Small intestine (tissue), 7 donors: ENCODE results near the gene MYO18A. TPM values are rescaled to one million over a fixed set of nuclear protein-coding genes. Genes with fewer than 3 reads are reported as not detected.
"Not testable (repeated sequence)": the region's sequence is repeated elsewhere in the genome, so short reads cannot be mapped to it uniquely, and the experiment has no call there.

Experiments used
- DNase-seq, 2 donors: peaks; one replicate each; pipeline versions ENCODE4 v3.0.0 to v3.0.0-alpha.2; 2013
- FAIRE-seq: peaks from 2 replicates; lab custom pipeline; 2012; peaks lifted over from hg19 to GRCh38; lab: Jason Lieb, UNC
- H3K27ac ChIP-seq, 3 donors: one replicate each; pipeline ENCODE4 v1.5.1; 2013; ENCODE audit warnings: low read length in 2 of 3, mild to moderate bottlenecking in 2 of 3, control low read depth in 1 of 3, inconsistent platforms in 1 of 3, low read depth in 1 of 3, moderate library complexity in 1 of 3
- H3K27me3 ChIP-seq, 3 donors: one replicate each; pipeline ENCODE4 v1.6.1; 2013; ENCODE audit warnings: low read length in 3 of 3, inconsistent platforms in 1 of 3; ENCODE audit not compliant: control insufficient read depth in 3 of 3, insufficient read depth in 3 of 3
- H3K36me3 ChIP-seq, 3 donors: one replicate each; pipeline ENCODE4 v1.6.1; 2013; ENCODE audit warnings: low read length in 3 of 3, inconsistent platforms in 1 of 3, low read depth in 1 of 3, mild to moderate bottlenecking in 1 of 3, moderate library complexity in 1 of 3; ENCODE audit not compliant: control insufficient read depth in 3 of 3, insufficient read depth in 2 of 3
- H3K4me1 ChIP-seq, 3 donors: one replicate each; pipeline ENCODE4 v1.6.1; 2013; ENCODE audit warnings: low read length in 2 of 3, inconsistent platforms in 1 of 3, low read depth in 1 of 3, mild to moderate bottlenecking in 1 of 3, moderate library complexity in 1 of 3; ENCODE audit not compliant: control insufficient read depth in 3 of 3, insufficient read depth in 2 of 3
- H3K4me3 ChIP-seq, 3 donors: one replicate each; pipeline ENCODE4 v1.5.1; 2013; ENCODE audit warnings: low read length in 3 of 3, control low read depth in 1 of 3, inconsistent platforms in 1 of 3, low read depth in 1 of 3, mild to moderate bottlenecking in 1 of 3, moderate library complexity in 1 of 3
- H3K9me3 ChIP-seq, 2 donors: one replicate each; pipeline ENCODE4 v1.6.1; 2013; ENCODE audit warnings: low read depth in 1 of 2, low read length in 1 of 2; ENCODE audit not compliant: control insufficient read depth in 2 of 2, insufficient read depth in 1 of 2
- WGBS, 3 donors: extraction: QIAGEN DNeasy Blood & Tissue Kit; methylation state at CpG; one replicate each; pipeline ENCODE4 v1.1.7; 2013; 5-methylcytosine and 5-hydroxymethylcytosine counted together
- polyA plus RNA-seq, 4 donors: library from polyadenylated mRNA; stranded (reverse) in 3 of 4; unstranded in 1 of 4; fragments of 200-250 nt in 3 of 4; fragments of 120-200 nt in 1 of 4; gene quantifications; one replicate each; pipeline versions ENCODE4 v1.2.1 to v1.2.3, GENCODE V29; 2013
- donor health status: healthy with polysubstance abuse.
- donor health status: control.
- donor health status: control.
- donor health status: Bipolar disorder and iron deficiency.
- donor health status: healthy.

Gene MYO18A
- polyA plus RNA-seq, 4 donors, result 42.9 to 66.9 (median 55.4) TPM

DNA sequence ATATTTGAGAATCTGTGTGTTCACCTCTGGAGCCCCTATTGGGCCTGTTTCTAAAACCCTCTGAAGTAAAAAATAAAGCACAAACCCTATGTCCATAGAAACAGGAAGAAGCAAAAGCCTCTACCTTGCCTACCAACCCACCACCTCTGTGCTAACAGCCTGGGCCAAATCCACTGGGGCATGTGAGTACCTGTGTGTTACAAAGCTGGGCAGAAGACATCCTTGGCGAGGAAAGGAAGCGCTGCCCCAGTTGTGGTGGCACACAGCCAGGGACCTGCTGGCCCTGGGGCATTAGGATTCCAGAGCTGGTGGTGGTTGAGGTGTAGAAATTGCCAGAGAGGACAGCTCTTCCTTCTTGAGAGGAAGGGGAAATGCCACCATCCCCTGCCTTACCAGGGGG is 30.0 kb downstream of the MYO18A start:
- Histone ChIP-seq H3K27ac (peak overlapping the region in 2 of 3 donors; percentile 14 to 45), H3K4me1 (peaks cover 9 to 33% (median 15%) of the 10 kb centered on the region in 3 donors), H3K9me3 (no peaks in the 10 kb centered on the region), H3K36me3 (peaks cover 0 to 26% (median 0%) of the 10 kb centered on the region in 3 donors), H3K4me3 (no peak overlapping the region), H3K27me3 (no peaks in the 10 kb centered on the region)
- FAIRE-seq (no peak), DNase-seq (no peak)
- WGBS, 3 donors, result 84 to 94% (median 85%) methylated on average over 2 of the region's 2 CpGs

DNA sequence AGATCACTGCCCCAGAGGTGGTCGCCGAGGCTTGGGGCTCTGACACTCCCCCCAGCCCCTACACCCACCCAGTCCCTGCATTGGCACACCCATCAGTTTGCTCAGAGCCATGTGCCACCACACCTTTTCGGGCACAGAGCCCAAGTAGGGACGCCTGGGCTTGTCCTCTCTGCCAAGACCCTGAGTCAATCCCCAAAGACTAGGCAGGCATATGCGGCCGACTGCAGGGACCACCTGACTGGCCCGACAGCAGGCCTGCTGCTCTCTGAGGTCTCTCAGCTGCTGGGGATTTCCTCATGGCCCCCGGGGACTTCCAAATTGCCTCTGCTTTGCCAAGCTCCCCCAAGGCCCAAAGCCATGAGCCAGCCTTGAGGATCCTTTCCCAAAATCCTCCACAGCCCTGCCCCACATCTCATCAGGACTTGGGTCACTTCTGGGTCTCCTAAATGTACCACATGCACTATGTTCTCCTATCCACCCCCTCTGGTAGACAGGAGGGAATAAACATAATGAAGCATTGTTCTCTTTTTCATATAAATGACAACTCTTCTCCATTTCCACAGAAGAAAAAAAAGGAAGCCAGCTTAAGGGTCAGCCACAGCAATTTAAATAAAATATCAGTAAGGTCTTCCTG is 30.6 kb downstream of the MYO18A start:
- WGBS, 3 donors, result 30 to 41% (median 36%) methylated on average over 6 to 8 of the region's 8 CpGs
- Histone ChIP-seq H3K27ac (peak overlapping the region in 1 of 3 donors; percentile 71), H3K36me3 (peaks cover 0 to 23% (median 0%) of the 10 kb centered on the region in 3 donors), H3K4me1 (peaks cover 7 to 27% (median 9%) of the 10 kb centered on the region in 3 donors), H3K4me3 (peak overlapping the region in 2 of 3 donors; percentile 54 to 58), H3K9me3 (no peaks in the 10 kb centered on the region), H3K27me3 (no peaks in the 10 kb centered on the region)
- FAIRE-seq, result no peak
- no peak for DNase-seq

DNA sequence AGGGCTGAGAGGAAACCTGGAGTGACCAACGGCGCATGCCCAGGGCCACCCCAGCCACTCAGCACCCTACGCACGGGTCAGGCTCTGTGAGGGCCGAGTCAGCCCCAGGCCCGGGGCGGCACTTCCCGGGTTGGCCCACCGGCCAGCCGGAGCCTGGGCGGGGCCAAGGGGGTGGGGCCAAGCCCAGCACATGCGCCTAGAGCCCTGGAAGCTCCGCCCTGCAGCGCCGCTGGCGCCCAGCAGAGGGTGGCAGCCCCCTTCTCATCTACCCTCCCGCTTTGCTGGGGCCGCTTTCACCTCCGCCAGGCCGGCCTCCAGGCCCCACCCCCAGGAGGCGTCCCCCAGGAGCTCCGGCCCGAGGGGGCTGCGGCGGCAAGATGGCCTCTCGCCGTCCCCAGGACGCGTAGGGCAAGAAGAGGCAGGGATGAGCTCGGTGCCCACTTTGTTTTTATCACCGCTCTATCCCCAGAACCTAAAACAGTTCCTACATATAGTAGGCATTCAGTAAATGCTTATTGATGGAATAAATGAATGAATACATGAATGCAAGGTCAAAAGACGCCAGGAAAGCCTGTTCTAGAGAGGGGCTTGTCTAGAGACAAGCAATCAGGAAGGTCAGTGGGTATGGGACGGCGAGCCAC is 31.3 kb downstream of the MYO18A start:
- H3K4me1 ChIP-seq, result peaks cover 2 to 20% (median 6%) of the 10 kb centered on the region in 3 donors
- WGBS, 3 donors, result 4 to 6% (median 5%) methylated on average over 28 to 34 of the region's 34 CpGs
- no peak for FAIRE-seq

GRCh38 chr17:29148257-29148789 is 31.9 kb downstream of the MYO18A start:
- Histone ChIP-seq H3K27me3 (no peaks in the 10 kb centered on the region), H3K4me1 (peaks cover 2 to 14% (median 6%) of the 10 kb centered on the region in 3 donors), H3K9me3 (no peaks in the 10 kb centered on the region), H3K27ac (peak overlapping the region; percentile 56 to 85 (median 79)), H3K36me3 (peaks cover 0 to 12% (median 0%) of the 10 kb centered on the region in 3 donors), H3K4me3 (peak overlapping the region in 2 of 3 donors; percentile 54 to 58)
- FAIRE-seq (no peak), DNase-seq (no peak)
- 24 to 35% (median 30%) methylated on average over 5 of the region's 5 CpGs for WGBS, 3 donors

More for the DNA sequence above, 31.3 kb downstream of the MYO18A start:
- DNase-seq, result peak; percentile 87 to 97
- Histone ChIP-seq H3K36me3 (peaks cover 0 to 17% (median 0%) of the 10 kb centered on the region in 3 donors), H3K9me3 (no peaks in the 10 kb centered on the region), H3K4me3 (peak overlapping the region in 2 of 3 donors; percentile 54 to 58), H3K27me3 (no peaks in the 10 kb centered on the region), H3K27ac (peak overlapping the region; percentile 56 to 85 (median 79))

DNA sequence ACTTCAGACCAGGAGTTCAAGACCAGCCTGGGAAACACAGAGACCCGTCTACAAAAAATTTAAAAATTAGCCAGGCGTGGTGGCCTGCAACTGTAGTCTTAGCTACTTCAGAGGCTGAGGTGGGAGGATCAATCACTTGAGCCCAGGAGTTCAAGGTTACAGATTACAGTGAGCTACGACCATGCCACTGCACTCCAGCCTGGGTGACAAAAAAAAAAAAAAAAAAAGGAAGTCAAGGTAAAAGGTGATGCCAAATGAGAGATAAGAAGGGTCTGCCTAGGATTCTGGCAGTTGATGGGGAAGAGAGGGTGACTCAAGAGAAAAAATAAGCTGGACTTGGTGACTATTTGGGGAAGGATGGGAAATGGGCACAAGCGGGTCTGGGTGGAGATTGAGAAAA is 32.5 kb downstream of the MYO18A start:
- WGBS, 3 donors, result 63 to 80% (median 67%) methylated on average over 4 of the region's 4 CpGs
- H3K27ac ChIP-seq, result no peak overlapping the region
- H3K4me1 ChIP-seq, result peaks cover 2 to 13% (median 6%) of the 10 kb centered on the region in 3 donors
- H3K9me3 ChIP-seq, result no peaks in the 10 kb centered on the region
- DNase-seq (no peak), FAIRE-seq (no peak)
- no peaks in the 10 kb centered on the region for H3K27me3 ChIP-seq
- H3K4me3 ChIP-seq, result no peak overlapping the region
- H3K36me3 ChIP-seq, result peaks cover 0 to 11% (median 0%) of the 10 kb centered on the region in 3 donors

DNA sequence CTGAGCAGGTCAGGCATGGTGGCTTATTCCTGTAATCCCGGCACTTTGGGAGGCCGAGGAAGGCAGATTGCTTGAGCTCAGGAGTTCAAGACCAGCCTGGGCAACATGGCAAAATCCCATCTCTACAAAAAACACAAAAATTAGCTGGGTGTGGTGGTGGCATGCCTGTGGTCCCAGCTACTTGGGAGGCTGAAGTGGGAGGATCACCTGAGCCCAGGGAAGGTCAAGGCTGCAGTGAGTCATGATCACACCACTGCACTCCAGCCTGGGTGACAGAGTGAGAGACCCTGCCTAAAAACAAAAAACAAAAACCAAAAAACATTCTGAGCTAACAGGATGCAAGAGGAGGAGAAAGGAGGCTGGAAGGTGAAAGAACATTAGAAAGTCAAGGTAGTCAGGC is 33.0 kb downstream of the MYO18A start:
- WGBS, 3 donors, result 75 to 93% (median 90%) methylated on average over 2 of the region's 2 CpGs
- Histone ChIP-seq H3K4me1 (peaks cover 2 to 13% (median 6%) of the 10 kb centered on the region in 3 donors), H3K36me3 (peaks cover 0 to 15% (median 0%) of the 10 kb centered on the region in 3 donors)
- not testable (repeated sequence) for H3K9me3 ChIP-seq, DNase-seq, H3K4me3 ChIP-seq, H3K27me3 ChIP-seq, H3K27ac ChIP-seq, FAIRE-seq

DNA sequence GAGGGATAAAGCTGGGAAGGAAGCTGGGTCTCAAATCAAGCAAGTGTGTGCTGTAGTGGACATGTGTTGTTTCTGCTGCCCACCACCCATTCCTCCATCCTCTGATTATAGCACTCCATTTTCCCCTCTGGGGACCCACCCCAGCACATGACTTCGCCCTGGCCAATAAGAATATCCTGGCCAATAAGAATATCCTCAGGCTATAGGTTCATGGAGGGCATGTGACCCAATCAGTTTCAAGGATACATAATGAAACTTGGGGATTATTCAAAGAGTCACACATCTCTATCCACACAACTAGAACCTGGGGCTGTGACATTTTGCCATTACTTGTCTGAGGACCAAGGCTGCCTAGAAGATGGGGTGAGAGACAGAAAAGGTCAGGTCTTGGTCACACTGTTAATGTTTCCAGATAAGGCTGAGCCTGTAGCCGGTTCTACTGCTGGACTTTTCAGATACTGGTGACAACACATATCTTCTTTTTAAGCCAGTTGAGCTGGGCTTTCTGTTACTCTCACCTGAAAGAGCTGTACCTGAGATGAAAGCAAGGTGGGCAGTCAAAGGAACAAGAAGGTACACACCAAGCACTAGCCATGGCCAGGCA is 33.7 kb downstream of the MYO18A start:
- H3K4me1 ChIP-seq, result peaks cover 2 to 12% (median 6%) of the 10 kb centered on the region in 3 donors
- FAIRE-seq (no peak), DNase-seq (no peak)
- no peak overlapping the region for H3K4me3 ChIP-seq
- peak overlapping the region in 1 of 3 donors; percentile 43 for H3K27ac ChIP-seq
- peaks cover 0 to 16% (median 0%) of the 10 kb centered on the region in 3 donors for H3K36me3 ChIP-seq
- 78 to 89% (median 86%) methylated on average over 2 of the region's 2 CpGs for WGBS, 3 donors
- H3K9me3 ChIP-seq, result no peaks in the 10 kb centered on the region
- H3K27me3 ChIP-seq, result no peaks in the 10 kb centered on the region
